Measurements from ENCODE around the gene TOM1L2. TPM values are rescaled to one million over a fixed set of nuclear protein-coding genes. Genes with fewer than 3 reads are reported as not detected.

TOM1L2 gene
- total and polyA plus RNA-seq, 8 donors: 51.2 to 71.2 (median 57.4) TPM

- DNase-seq (no peak), ATAC-seq (no peak)
- no peak overlapping the region for H3K4me3 ChIP-seq
- no peaks in the 10 kb centered on the region for H3K9me3 ChIP-seq
- no peaks in the 10 kb centered on the region for H3K27me3 ChIP-seq
- H3K27ac ChIP-seq: no peak overlapping the region
- no peak for TF ChIP-seq CTCF (IDR thresholded peaks at IDR 0.05)
- intact Hi-C loops (cut with DNase I): no loop called here
- H3K36me3 ChIP-seq: peaks cover 0 to 75% of the 10 kb centered on the region in 2 donors
- H3K4me1 ChIP-seq: peaks cover 0 to 4% of the 10 kb centered on the region in 2 donors
These were observed 174.1 kb downstream of the TOM1L2 start for GRCh38 chr17:17798010-17798556.

GRCh38 chr17:17797119-17797809 is 174.9 kb downstream of the TOM1L2 start:
- Histone ChIP-seq H3K36me3 (peaks cover 0 to 76% of the 10 kb centered on the region in 2 donors), H3K9me3 (no peaks in the 10 kb centered on the region), H3K27ac (no peak overlapping the region), H3K4me1 (peaks cover 0 to 12% of the 10 kb centered on the region in 2 donors), H3K4me3 (no peak overlapping the region), H3K27me3 (no peaks in the 10 kb centered on the region)
- intact Hi-C loops (cut with DNase I): no loop called here
- ATAC-seq (no peak), DNase-seq (no peak)
- TF ChIP-seq CTCF (IDR thresholded peaks at IDR 0.05): no peak

GRCh38 chr17:17796787-17797061 is 175.5 kb downstream of the TOM1L2 start:
- Histone ChIP-seq H3K4me1 (peaks cover 0 to 17% of the 10 kb centered on the region in 2 donors), H3K27ac (no peak overlapping the region), H3K4me3 (no peak overlapping the region), H3K36me3 (peaks cover 0 to 70% of the 10 kb centered on the region in 2 donors), H3K27me3 (no peaks in the 10 kb centered on the region), H3K9me3 (no peaks in the 10 kb centered on the region)
- TF ChIP-seq CTCF (IDR thresholded peaks at IDR 0.05): no peak
- ATAC-seq (no peak), DNase-seq (no peak)
- intact Hi-C loops (cut with DNase I): no loop called here

GRCh38 chr17:17795946-17796786 is 176.0 kb downstream of the TOM1L2 start:
- no peak for ATAC-seq
- H3K9me3 ChIP-seq: no peaks in the 10 kb centered on the region
- intact Hi-C loops (cut with DNase I): no loop called here
- H3K27me3 ChIP-seq: no peaks in the 10 kb centered on the region
- no peak for TF ChIP-seq CTCF (IDR thresholded peaks at IDR 0.05)
- H3K27ac ChIP-seq: no peak overlapping the region
- no peak for DNase-seq
- peaks cover 0 to 67% of the 10 kb centered on the region in 2 donors for H3K36me3 ChIP-seq
- H3K4me3 ChIP-seq: no peak overlapping the region
- peaks cover 0 to 20% of the 10 kb centered on the region in 2 donors for H3K4me1 ChIP-seq

GRCh38 chr17:17795296-17795695 is 176.9 kb downstream of the TOM1L2 start:
- ATAC-seq (no peak), DNase-seq (no peak)
- intact Hi-C loops (cut with DNase I): no loop called here
- Histone ChIP-seq H3K4me3 (no peak overlapping the region), H3K27me3 (no peaks in the 10 kb centered on the region), H3K27ac (no peak overlapping the region), H3K4me1 (peaks cover 0 to 20% of the 10 kb centered on the region in 2 donors), H3K9me3 (no peaks in the 10 kb centered on the region), H3K36me3 (peaks cover 0 to 67% of the 10 kb centered on the region in 2 donors)
- no peak for TF ChIP-seq CTCF (IDR thresholded peaks at IDR 0.05)
